ENCODE results near the gene MEGF11.

The MEGF11 gene

DNA sequence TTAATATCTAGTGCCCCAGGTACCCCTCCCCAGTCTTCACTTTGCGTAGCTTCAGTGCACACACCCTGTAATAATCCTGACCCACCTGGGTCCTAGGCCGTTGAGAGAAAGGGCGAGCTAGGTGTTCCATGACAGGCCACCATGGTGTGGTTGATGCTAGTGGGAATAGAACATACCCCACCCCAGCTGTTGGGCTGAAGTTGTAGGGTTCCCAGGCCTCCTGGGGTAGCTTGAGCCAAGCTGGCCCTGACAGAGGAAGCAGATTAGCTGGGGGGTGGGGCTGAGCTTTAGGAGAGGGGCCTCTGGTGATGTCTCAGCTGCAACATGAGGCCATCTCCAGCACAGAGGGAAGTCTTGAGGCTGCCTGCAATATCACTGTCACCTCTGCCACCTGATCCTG, 343.7 kb downstream of the MEGF11 start:
- CTCF ChIA-PET = interaction anchor here (0.8 to 1.6 kb wide), 2 partner anchors 75 to 271 kb away, joined by 3 to 4 read pairs; no protein-coding TSS in a partner anchor
- H3K36me3 ChIP-seq (ENCODE audit: control insufficient read depth in 2 of 2, insufficient read depth in 1 of 2, low read length in 2 of 2) = peaks cover 0 to 71% of the 10 kb centered on the region in 2 experiments; a peak in 2 of 3 replicates

DNA sequence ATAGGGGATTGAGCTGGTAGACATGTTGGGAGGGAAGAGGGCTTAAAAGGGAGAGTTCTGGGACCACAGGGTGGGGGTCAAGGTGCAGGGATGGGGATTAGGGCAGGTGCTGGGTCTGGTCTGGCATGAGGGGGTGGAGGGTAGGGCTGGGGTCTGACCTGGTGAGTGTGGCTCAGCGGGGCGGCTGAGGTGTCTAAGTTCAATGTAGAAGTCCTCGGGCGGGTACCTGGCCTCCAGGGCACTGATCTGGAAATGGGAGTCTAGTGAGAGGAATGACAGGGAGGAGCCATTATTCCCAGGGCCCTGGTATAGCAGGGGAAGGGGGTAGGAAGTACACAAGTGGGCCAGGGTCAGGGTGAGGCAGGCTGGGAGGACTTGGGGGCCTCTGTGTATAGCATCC, 344.7 kb downstream of the MEGF11 start:
- TF ChIP-seq GFI1B (tag by site-specific recombination; IDR thresholded peaks at IDR 0.05) (no peak), ZNF248 (tag by site-specific recombination; IDR thresholded peaks at IDR 0.05) (no peak), ZNF530 (tag by site-specific recombination; IDR thresholded peaks at IDR 0.05; ENCODE audit: low read depth) (no peak), ZNF747 (tag by site-specific recombination; IDR thresholded peaks at IDR 0.05) (no peak), ZNF423 (tag by site-specific recombination; IDR thresholded peaks at IDR 0.05) (no peak), ZNF169 (tag by site-specific recombination; IDR thresholded peaks at IDR 0.05) (no peak), OVOL3 (tag by site-specific recombination; IDR thresholded peaks at IDR 0.05) (no peak)
- peaks cover 3 to 80% of the 10 kb centered on the region in 2 experiments; a peak in 2 of 3 replicates for H3K36me3 ChIP-seq (ENCODE audit: control insufficient read depth in 2 of 2, insufficient read depth in 1 of 2, low read length in 2 of 2)
- CTCF ChIA-PET = no interaction called here
- H3K4me3 ChIP-seq (ENCODE audit: low read depth, low read length) = no peak overlapping the region
- no peaks in the 10 kb centered on the region for H3K9me3 ChIP-seq (ENCODE audit: control insufficient read depth, insufficient read depth, low read depth, low read length)
- H3K27ac ChIP-seq (ENCODE audit: extremely low read depth, low read depth, low read length) = no peak overlapping the region
- H3K4me1 ChIP-seq (ENCODE audit: control insufficient read depth, insufficient read depth, low read length) = no peaks in the 10 kb centered on the region
- POLR2A ChIA-PET = interaction anchor here (2.2 kb wide), 1 partner anchor 40 kb away, joined by 5 read pairs; the partner anchor contains the start of gene RAB11A

More for the DNA sequence above, 343.7 kb downstream of the MEGF11 start:
- no peak overlapping the region for H3K27ac ChIP-seq (ENCODE audit: extremely low read depth, low read depth, low read length)
- POLR2A ChIA-PET = interaction anchor here (2.2 kb wide), 1 partner anchor 41 kb away, joined by 5 read pairs; the partner anchor contains the start of gene RAB11A
- no peak overlapping the region for H3K4me3 ChIP-seq (ENCODE audit: low read depth, low read length)
- no peaks in the 10 kb centered on the region for H3K9me3 ChIP-seq (ENCODE audit: control insufficient read depth, insufficient read depth, low read depth, low read length)
- H3K4me1 ChIP-seq (ENCODE audit: control insufficient read depth, insufficient read depth, low read length) = no peaks in the 10 kb centered on the region
- TF ChIP-seq, protein P1, sequence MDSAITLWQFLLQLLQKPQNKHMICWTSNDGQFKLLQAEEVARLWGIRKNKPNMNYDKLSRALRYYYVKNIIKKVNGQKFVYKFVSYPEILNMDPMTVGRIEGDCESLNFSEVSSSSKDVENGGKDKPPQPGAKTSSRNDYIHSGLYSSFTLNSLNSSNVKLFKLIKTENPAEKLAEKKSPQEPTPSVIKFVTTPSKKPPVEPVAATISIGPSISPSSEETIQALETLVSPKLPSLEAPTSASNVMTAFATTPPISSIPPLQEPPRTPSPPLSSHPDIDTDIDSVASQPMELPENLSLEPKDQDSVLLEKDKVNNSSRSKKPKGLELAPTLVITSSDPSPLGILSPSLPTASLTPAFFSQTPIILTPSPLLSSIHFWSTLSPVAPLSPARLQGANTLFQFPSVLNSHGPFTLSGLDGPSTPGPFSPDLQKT (IDR thresholded peaks at IDR 0.05; ENCODE audit: borderline replicate concordance, low read depth, low read length) = no peak
- TF ChIP-seq ZFP69B (tag by site-specific recombination; IDR thresholded peaks at IDR 0.05) = no peak

DNA sequence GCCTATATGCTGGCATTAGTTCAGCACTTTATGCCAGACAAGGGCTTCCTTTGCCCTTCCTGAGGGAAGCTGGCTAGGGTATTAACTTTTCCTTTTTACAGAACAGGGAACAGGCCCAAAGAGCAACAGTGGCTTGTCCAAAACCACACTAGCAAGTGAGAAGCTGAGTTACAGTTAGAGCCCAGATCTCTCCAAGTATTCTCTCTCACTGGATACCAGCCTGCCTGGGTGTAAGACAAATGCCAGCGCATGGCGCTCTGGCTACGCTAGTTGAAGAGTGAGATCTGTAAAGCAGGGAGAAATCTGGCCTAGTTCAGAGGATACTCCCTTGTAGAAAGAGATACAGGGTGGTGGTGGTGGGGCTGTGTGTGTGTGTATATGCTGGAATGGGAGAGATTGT, 345.9 kb downstream of the MEGF11 start:
- CTCF ChIA-PET = interaction anchor here (0.6 to 1.6 kb wide), 2 partner anchors 9 to 269 kb away, joined by 3 to 5 read pairs; no protein-coding TSS in a partner anchor
- no peak overlapping the region for H3K27ac ChIP-seq (ENCODE audit: extremely low read depth, low read depth, low read length)
- POLR2A ChIA-PET = no interaction called here
- H3K4me1 ChIP-seq (ENCODE audit: control insufficient read depth, insufficient read depth, low read length) = no peaks in the 10 kb centered on the region
- no peaks in the 10 kb centered on the region for H3K9me3 ChIP-seq (ENCODE audit: control insufficient read depth, insufficient read depth, low read depth, low read length)
- peaks cover 3 to 88% of the 10 kb centered on the region in 2 experiments; a peak in 2 of 3 replicates for H3K36me3 ChIP-seq (ENCODE audit: control insufficient read depth in 2 of 2, insufficient read depth in 1 of 2, low read length in 2 of 2)
- H3K4me3 ChIP-seq (ENCODE audit: low read depth, low read length) = no peak overlapping the region
- no peak for TF ChIP-seq ZNF155 (tag by site-specific recombination; IDR thresholded peaks at IDR 0.05)
- TF ChIP-seq, protein P2, sequence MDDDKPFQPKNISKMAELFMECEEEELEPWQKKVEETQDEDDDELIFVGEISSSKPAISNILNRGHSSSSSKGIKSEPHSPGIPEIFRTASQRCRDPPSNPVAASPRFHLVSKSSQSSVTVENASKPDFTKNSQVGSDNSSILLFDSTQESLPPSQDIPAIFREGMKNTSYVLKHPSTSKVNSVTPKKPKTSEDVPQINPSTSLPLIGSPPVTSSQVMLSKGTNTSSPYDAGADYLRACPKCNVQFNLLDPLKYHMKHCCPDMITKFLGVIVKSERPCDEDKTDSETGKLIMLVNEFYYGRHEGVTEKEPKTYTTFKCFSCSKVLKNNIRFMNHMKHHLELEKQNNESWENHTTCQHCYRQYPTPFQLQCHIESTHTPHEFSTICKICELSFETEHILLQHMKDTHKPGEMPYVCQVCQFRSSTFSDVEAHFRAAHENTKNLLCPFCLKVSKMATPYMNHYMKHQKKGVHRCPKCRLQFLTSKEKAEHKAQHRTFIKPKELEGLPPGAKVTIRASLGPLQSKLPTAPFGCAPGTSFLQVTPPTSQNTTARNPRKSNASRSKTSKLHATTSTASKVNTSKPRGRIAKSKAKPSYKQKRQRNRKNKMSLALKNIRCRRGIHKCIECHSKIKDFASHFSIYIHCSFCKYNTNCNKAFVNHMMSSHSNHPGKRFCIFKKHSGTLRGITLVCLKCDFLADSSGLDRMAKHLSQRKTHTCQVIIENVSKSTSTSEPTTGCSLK (tag by site-specific recombination; IDR thresholded peaks at IDR 0.05) = no peak
- TF ChIP-seq ZBTB20 (tag by site-specific recombination; IDR thresholded peaks at IDR 0.05) = no peak
- no peak for TF ChIP-seq ZNF423 (tag by site-specific recombination; IDR thresholded peaks at IDR 0.05)
- no peak for TF ChIP-seq MEIS1 (CRISPR knock-in tag; IDR thresholded peaks at IDR 0.05; ENCODE audit: borderline replicate concordance)
- no peak for TF ChIP-seq ZNF48 (tag by site-specific recombination; IDR thresholded peaks at IDR 0.05)
- no peak for TF ChIP-seq ZSCAN23 (tag by site-specific recombination; IDR thresholded peaks at IDR 0.05)
- TF ChIP-seq, protein P3, sequence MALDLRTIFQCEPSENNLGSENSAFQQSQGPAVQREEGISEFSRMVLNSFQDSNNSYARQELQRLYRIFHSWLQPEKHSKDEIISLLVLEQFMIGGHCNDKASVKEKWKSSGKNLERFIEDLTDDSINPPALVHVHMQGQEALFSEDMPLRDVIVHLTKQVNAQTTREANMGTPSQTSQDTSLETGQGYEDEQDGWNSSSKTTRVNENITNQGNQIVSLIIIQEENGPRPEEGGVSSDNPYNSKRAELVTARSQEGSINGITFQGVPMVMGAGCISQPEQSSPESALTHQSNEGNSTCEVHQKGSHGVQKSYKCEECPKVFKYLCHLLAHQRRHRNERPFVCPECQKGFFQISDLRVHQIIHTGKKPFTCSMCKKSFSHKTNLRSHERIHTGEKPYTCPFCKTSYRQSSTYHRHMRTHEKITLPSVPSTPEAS (tag by site-specific recombination; IDR thresholded peaks at IDR 0.05) = no peak
- TF ChIP-seq MZF1 (tag by site-specific recombination; IDR thresholded peaks at IDR 0.05; ENCODE audit: borderline replicate concordance) = no peak
- TF ChIP-seq, protein P4, sequence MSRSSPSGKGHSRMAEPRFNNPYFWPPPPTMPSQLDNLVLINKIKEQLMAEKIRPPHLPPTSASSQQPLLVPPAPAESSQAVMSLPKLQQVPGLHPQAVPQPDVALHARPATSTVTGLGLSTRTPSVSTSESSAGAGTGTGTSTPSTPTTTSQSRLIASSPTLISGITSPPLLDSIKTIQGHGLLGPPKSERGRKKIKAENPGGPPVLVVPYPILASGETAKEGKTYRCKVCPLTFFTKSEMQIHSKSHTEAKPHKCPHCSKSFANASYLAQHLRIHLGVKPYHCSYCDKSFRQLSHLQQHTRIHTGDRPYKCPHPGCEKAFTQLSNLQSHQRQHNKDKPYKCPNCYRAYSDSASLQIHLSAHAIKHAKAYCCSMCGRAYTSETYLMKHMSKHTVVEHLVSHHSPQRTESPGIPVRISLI (tag by site-specific recombination; IDR thresholded peaks at IDR 0.05) = no peak
- TF ChIP-seq ZBTB7A (tag by site-specific recombination; IDR thresholded peaks at IDR 0.05; ENCODE audit: low read depth) = no peak
- no peak for TF ChIP-seq ZNF10 (tag by site-specific recombination; IDR thresholded peaks at IDR 0.05)
- TF ChIP-seq, protein P5, sequence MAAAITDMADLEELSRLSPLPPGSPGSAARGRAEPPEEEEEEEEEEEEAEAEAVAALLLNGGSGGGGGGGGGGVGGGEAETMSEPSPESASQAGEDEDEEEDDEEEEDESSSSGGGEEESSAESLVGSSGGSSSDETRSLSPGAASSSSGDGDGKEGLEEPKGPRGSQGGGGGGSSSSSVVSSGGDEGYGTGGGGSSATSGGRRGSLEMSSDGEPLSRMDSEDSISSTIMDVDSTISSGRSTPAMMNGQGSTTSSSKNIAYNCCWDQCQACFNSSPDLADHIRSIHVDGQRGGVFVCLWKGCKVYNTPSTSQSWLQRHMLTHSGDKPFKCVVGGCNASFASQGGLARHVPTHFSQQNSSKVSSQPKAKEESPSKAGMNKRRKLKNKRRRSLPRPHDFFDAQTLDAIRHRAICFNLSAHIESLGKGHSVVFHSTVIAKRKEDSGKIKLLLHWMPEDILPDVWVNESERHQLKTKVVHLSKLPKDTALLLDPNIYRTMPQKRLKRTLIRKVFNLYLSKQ (tag by site-specific recombination; IDR thresholded peaks at IDR 0.05; ENCODE audit: borderline replicate concordance) = no peak
- TF ChIP-seq ZNF292 (tag by site-specific recombination; IDR thresholded peaks at IDR 0.05; ENCODE audit: borderline replicate concordance, low read depth) = no peak
- TF ChIP-seq, protein P6, sequence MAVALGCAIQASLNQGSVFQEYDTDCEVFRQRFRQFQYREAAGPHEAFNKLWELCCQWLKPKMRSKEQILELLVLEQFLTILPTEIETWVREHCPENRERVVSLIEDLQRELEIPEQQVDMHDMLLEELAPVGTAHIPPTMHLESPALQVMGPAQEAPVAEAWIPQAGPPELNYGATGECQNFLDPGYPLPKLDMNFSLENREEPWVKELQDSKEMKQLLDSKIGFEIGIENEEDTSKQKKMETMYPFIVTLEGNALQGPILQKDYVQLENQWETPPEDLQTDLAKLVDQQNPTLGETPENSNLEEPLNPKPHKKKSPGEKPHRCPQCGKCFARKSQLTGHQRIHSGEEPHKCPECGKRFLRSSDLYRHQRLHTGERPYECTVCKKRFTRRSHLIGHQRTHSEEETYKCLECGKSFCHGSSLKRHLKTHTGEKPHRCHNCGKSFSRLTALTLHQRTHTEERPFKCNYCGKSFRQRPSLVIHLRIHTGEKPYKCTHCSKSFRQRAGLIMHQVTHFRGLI (tag by site-specific recombination; IDR thresholded peaks at IDR 0.05) = no peak
